HEK293 (cell line): ENCODE measurements around the gene TIMP2.

Source experiments
- CTCF ChIA-PET: fragments of 350-600 bp; formaldehyde crosslinking; extraction: SDS; loops from one replicate; lab custom pipeline; 2021; ENCODE audit warnings: antibody characterized with exemption; lab: Yijun Ruan, JAX
- POLR2A ChIA-PET: fragments of 300-600 bp; formaldehyde crosslinking; extraction: SDS; loops from one replicate; lab custom pipeline; 2020; ENCODE audit warnings: antibody characterized with exemption, inconsistent platforms; lab: Yijun Ruan, JAX
- H3K27ac ChIP-seq: fragments of 200-500 bp; sonication (Bioruptor generic); 2 replicates; pipeline ENCODE4 v1.5.1; 2014; ENCODE audit warnings: low read depth, low read length, control low read depth, inconsistent platforms; ENCODE audit errors: extremely low read depth
- H3K36me3 ChIP-seq, 2 experiments: fragments of 200-500 bp in 1 of 2; sonication (Bioruptor generic) in 1 of 2; 1 replicate in 1 of 2; 2 replicates in 1 of 2; pipeline ENCODE4 v1.5.1; 2014 to 2017; ENCODE audit warnings: inconsistent platforms in 2 of 2, low read length in 2 of 2; ENCODE audit not compliant: control insufficient read depth in 2 of 2, insufficient read depth in 1 of 2
- H3K4me1 ChIP-seq: fragments of 200-500 bp; sonication (Bioruptor generic); 2 replicates; pipeline ENCODE4 v1.5.1; 2014; ENCODE audit warnings: mild to moderate bottlenecking, low read length, inconsistent platforms; ENCODE audit not compliant: control insufficient read depth, insufficient read depth
- H3K4me3 ChIP-seq: 2 replicates; pipeline ENCODE4 v1.5.1; 2011; ENCODE audit warnings: low read depth, mild to moderate bottlenecking, control low read depth, low read length, moderate library complexity
- H3K9me3 ChIP-seq: fragments of 200-500 bp; sonication (Bioruptor generic); 2 replicates; pipeline ENCODE4 v1.5.1; 2014; ENCODE audit warnings: low read depth, low read length, inconsistent platforms; ENCODE audit not compliant: control insufficient read depth, insufficient read depth
- EGR2 ChIP-seq: fragments of 450-650 bp; formaldehyde crosslinking; IDR thresholded peaks from 2 replicates; pipeline ENCODE4 v1.5.1; 2016; ENCODE audit warnings: low read depth, missing biosample characterization, missing genetic modification characterization
- ZBTB1 ChIP-seq: fragments of 450-650 bp; formaldehyde crosslinking; IDR thresholded peaks from 2 replicates; pipeline ENCODE4 v1.5.1; 2016; ENCODE audit warnings: missing biosample characterization, missing genetic modification characterization
- ZBTB21 ChIP-seq: fragments of 450-650 bp; formaldehyde crosslinking; IDR thresholded peaks from 2 replicates; pipeline ENCODE4 v1.5.1; 2017; ENCODE audit warnings: missing biosample characterization, missing genetic modification characterization
- ZFP69B ChIP-seq: fragments of 450-650 bp; formaldehyde crosslinking; IDR thresholded peaks from 2 replicates; pipeline ENCODE4 v1.5.1; 2016; ENCODE audit warnings: missing biosample characterization, missing genetic modification characterization
- ZNF214 ChIP-seq: fragments of 450-650 bp; formaldehyde crosslinking; IDR thresholded peaks from 2 replicates; pipeline ENCODE4 v1.5.1; 2017; ENCODE audit warnings: missing biosample characterization, mild to moderate bottlenecking, missing genetic modification characterization, borderline replicate concordance
- ZNF473 ChIP-seq: fragments of 450-650 bp; formaldehyde crosslinking; IDR thresholded peaks from 2 replicates; pipeline ENCODE4 v1.5.1; 2017; ENCODE audit warnings: missing biosample characterization, missing genetic modification characterization
- ZNF555 ChIP-seq: fragments of 450-650 bp; formaldehyde crosslinking; conservative IDR thresholded peaks from 2 replicates; pipeline ENCODE4 v1.5.1; 2017; ENCODE audit warnings: missing biosample characterization, mild to moderate bottlenecking, missing genetic modification characterization, inconsistent platforms
- ZNF571 ChIP-seq: fragments of 450-650 bp; formaldehyde crosslinking; IDR thresholded peaks from 2 replicates; pipeline ENCODE4 v1.5.0; 2017; ENCODE audit warnings: missing biosample characterization, missing genetic modification characterization
- ZNF707 ChIP-seq: fragments of 450-650 bp; formaldehyde crosslinking; IDR thresholded peaks from 2 replicates; pipeline ENCODE4 v1.5.1; 2016; ENCODE audit warnings: missing biosample characterization, missing genetic modification characterization
- TF ChIP-seq, protein P1 (sequence below): fragments of 450-650 bp; formaldehyde crosslinking; IDR thresholded peaks from 2 replicates; pipeline ENCODE4 v1.5.1; 2016; ENCODE audit warnings: missing biosample characterization, missing genetic modification characterization
- TF ChIP-seq, protein P2 (sequence below): fragments of 450-650 bp; formaldehyde crosslinking; IDR thresholded peaks from 2 replicates; pipeline ENCODE4 v1.5.1; 2016; ENCODE audit warnings: missing biosample characterization, missing genetic modification characterization
- TF ChIP-seq, protein P3 (sequence below): fragments of 450-650 bp; formaldehyde crosslinking; IDR thresholded peaks from 2 replicates; pipeline ENCODE4 v1.5.0; 2017; ENCODE audit warnings: missing biosample characterization, missing genetic modification characterization, borderline replicate concordance
- TF ChIP-seq, protein P4 (sequence below): fragments of 450-650 bp; formaldehyde crosslinking; IDR thresholded peaks from 2 replicates; pipeline ENCODE4 v1.5.1; 2016; ENCODE audit warnings: missing biosample characterization, missing genetic modification characterization

Gene TIMP2

DNA sequence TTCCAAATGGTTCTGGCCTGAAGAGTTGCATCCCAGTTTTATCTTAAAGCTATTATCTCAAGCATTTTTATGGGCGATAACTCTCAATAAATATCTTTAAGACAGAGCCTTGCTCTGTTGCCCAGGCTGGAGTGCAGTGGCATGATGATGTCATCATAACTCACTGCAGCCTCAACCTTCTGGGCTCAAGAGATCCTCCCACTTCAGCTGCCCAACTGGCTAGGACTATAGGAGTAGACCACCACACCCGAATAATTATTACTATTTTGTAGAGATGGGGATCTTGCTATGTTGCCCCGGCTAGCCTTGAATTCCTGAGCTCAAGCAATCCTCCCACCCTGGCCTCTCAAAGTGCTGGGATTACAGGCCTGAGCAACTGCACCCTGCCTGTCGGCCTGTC lies 117.0 kb downstream of the TIMP2 start (continued):
- TF ChIP-seq ZNF214 (tag by site-specific recombination) (no peak), ZNF707 (tag by site-specific recombination) (no peak)

DNA sequence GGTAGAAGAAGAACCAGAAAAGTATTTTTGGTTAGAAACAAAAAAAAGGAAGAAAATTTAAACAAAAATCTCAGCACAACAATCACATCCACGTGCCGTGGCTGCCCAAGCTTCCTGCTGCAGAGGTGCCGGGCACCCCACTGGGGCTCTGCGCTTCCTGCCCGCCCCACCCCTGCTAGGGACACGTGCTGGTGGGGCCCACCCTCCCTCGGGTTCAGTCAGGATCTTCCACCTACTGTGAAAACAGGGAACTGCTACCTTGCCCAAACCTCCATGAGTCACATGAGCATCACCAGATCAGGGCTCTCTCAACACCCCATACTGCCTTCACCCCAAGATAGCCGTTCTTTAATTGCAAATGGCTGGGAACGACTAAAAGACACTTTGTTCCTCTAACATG lies 118.7 kb downstream of the TIMP2 start:
- TF ChIP-seq ZBTB21 (tag by site-specific recombination) (no peak), ZFP69B (tag by site-specific recombination) (peak; percentile 74)
- TF ChIP-seq, protein P1, sequence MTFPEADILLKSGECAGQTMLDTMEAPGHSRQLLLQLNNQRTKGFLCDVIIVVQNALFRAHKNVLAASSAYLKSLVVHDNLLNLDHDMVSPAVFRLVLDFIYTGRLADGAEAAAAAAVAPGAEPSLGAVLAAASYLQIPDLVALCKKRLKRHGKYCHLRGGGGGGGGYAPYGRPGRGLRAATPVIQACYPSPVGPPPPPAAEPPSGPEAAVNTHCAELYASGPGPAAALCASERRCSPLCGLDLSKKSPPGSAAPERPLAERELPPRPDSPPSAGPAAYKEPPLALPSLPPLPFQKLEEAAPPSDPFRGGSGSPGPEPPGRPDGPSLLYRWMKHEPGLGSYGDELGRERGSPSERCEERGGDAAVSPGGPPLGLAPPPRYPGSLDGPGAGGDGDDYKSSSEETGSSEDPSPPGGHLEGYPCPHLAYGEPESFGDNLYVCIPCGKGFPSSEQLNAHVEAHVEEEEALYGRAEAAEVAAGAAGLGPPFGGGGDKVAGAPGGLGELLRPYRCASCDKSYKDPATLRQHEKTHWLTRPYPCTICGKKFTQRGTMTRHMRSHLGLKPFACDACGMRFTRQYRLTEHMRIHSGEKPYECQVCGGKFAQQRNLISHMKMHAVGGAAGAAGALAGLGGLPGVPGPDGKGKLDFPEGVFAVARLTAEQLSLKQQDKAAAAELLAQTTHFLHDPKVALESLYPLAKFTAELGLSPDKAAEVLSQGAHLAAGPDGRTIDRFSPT = no peak
- TF ChIP-seq, protein P2, sequence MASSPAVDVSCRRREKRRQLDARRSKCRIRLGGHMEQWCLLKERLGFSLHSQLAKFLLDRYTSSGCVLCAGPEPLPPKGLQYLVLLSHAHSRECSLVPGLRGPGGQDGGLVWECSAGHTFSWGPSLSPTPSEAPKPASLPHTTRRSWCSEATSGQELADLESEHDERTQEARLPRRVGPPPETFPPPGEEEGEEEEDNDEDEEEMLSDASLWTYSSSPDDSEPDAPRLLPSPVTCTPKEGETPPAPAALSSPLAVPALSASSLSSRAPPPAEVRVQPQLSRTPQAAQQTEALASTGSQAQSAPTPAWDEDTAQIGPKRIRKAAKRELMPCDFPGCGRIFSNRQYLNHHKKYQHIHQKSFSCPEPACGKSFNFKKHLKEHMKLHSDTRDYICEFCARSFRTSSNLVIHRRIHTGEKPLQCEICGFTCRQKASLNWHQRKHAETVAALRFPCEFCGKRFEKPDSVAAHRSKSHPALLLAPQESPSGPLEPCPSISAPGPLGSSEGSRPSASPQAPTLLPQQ (tag by site-specific recombination) = peak; percentile 87
- Histone ChIP-seq H3K9me3 (no peaks in the 10 kb centered on the region), H3K4me3 (no peak overlapping the region), H3K4me1 (no peaks in the 10 kb centered on the region), H3K27ac (no peak overlapping the region), H3K36me3 (peaks cover 71 to 93% of the 10 kb centered on the region in 2 experiments)
- ChIA-PET POLR2A (no interaction called here), CTCF (interaction anchor here (0.9 kb wide), 1 partner anchor 8 kb away, joined by 4 read pairs; no protein-coding TSS in a partner anchor)

DNA sequence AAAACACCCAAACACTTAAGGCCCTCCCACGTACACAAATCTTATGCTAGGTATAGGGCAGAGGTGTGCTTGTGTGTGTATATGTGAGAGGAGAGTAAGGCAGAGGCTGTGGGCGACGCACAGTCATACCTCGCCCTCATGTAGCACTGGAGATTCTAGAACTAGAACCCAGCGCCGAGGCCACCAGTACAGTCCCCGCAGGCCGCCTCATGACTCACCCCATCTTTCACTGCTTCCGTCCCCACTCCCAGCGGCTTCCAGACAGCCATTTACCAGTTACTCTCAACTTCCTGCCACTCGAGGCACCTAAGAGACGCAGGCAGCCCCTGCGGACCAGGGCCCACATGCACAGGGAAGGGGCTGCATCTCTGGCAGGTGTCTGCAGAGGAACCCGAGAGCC lies 119.9 kb downstream of the TIMP2 start:
- POLR2A ChIA-PET = no interaction called here
- no peaks in the 10 kb centered on the region for H3K4me1 ChIP-seq
- H3K4me3 ChIP-seq = no peak overlapping the region
- TF ChIP-seq, protein P3, sequence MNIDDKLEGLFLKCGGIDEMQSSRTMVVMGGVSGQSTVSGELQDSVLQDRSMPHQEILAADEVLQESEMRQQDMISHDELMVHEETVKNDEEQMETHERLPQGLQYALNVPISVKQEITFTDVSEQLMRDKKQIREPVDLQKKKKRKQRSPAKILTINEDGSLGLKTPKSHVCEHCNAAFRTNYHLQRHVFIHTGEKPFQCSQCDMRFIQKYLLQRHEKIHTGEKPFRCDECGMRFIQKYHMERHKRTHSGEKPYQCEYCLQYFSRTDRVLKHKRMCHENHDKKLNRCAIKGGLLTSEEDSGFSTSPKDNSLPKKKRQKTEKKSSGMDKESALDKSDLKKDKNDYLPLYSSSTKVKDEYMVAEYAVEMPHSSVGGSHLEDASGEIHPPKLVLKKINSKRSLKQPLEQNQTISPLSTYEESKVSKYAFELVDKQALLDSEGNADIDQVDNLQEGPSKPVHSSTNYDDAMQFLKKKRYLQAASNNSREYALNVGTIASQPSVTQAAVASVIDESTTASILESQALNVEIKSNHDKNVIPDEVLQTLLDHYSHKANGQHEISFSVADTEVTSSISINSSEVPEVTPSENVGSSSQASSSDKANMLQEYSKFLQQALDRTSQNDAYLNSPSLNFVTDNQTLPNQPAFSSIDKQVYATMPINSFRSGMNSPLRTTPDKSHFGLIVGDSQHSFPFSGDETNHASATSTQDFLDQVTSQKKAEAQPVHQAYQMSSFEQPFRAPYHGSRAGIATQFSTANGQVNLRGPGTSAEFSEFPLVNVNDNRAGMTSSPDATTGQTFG = no peak
- TF ChIP-seq ZNF473 (tag by site-specific recombination) = no peak
- TF ChIP-seq ZBTB1 = no peak
- no peak for TF ChIP-seq ZNF571 (tag by site-specific recombination)
- peak; percentile 48; the same call in 1 of the 2 replicates for TF ChIP-seq EGR2 (tag by site-specific recombination)
- TF ChIP-seq, all 188 proteins: peak for 1
- peaks cover 59 to 90% of the 10 kb centered on the region in 2 experiments for H3K36me3 ChIP-seq
- no peaks in the 10 kb centered on the region for H3K9me3 ChIP-seq
- CTCF ChIA-PET = interaction anchor here (0.6 kb wide), 1 partner anchor 21 kb away, joined by 3 read pairs; no protein-coding TSS in a partner anchor
- no peak overlapping the region for H3K27ac ChIP-seq

DNA sequence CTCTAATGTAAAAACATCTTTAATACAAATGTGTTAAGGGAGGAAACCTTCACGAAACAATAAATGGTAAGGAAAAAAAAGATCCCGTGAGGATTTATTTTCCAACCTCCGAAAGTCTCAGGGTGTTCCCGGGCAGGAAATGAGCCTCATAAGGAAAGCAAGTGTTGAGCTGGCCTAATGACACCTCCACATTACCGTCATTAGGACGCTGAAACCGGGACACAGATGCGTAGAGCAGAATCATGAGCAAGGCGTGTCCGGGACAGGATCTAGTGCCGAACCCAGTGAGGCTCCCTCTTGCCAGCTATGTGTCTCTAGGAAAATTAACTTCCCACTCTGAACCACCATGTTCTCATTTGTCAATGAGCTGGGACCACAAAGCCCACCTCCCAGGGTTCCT lies 120.4 kb downstream of the TIMP2 start:
- Histone ChIP-seq H3K27ac (no peak overlapping the region), H3K9me3 (no peaks in the 10 kb centered on the region), H3K36me3 (peaks cover 56 to 89% of the 10 kb centered on the region in 2 experiments), H3K4me3 (no peak overlapping the region), H3K4me1 (no peaks in the 10 kb centered on the region)
- ChIA-PET CTCF (no interaction called here), POLR2A (no interaction called here)
- TF ChIP-seq, protein P4, sequence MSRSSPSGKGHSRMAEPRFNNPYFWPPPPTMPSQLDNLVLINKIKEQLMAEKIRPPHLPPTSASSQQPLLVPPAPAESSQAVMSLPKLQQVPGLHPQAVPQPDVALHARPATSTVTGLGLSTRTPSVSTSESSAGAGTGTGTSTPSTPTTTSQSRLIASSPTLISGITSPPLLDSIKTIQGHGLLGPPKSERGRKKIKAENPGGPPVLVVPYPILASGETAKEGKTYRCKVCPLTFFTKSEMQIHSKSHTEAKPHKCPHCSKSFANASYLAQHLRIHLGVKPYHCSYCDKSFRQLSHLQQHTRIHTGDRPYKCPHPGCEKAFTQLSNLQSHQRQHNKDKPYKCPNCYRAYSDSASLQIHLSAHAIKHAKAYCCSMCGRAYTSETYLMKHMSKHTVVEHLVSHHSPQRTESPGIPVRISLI (tag by site-specific recombination) = no peak
- TF ChIP-seq ZNF555 (tag by site-specific recombination) = no peak
